Endothelial cell (in vitro differentiated cells): ENCODE measurements around the gene KLK13. TPM values are rescaled to one million over a fixed set of nuclear protein-coding genes. Genes with fewer than 3 reads are reported as not detected.

Experiments used
- DNase-seq: peaks from one replicate; pipeline ENCODE4 v3.0.0; 2021; ENCODE audit warnings: low spot score
- H3K27ac Mint-ChIP-seq: one replicate; pipeline ENCODE4 v1.8.0; 2021; ENCODE audit warnings: mixed read lengths, inconsistent platforms; ENCODE audit not compliant: unreplicated experiment
- H3K27me3 Mint-ChIP-seq: one replicate; pipeline ENCODE4 v1.8.0; 2021; ENCODE audit warnings: mild to moderate bottlenecking, moderate library complexity, mixed read lengths, inconsistent platforms; ENCODE audit not compliant: unreplicated experiment
- H3K36me3 Mint-ChIP-seq: one replicate; pipeline ENCODE4 v1.8.0; 2021; ENCODE audit warnings: mild to moderate bottlenecking, low read depth, mixed read lengths, inconsistent platforms; ENCODE audit not compliant: unreplicated experiment
- H3K4me1 Mint-ChIP-seq: one replicate; pipeline ENCODE4 v1.8.0; 2021; ENCODE audit warnings: mild to moderate bottlenecking, mixed read lengths, inconsistent platforms; ENCODE audit not compliant: unreplicated experiment
- H3K4me3 Mint-ChIP-seq: one replicate; pipeline ENCODE4 v1.8.0; 2021; ENCODE audit warnings: mild to moderate bottlenecking, mixed read lengths, inconsistent platforms; ENCODE audit not compliant: unreplicated experiment
- H3K9me3 Mint-ChIP-seq: one replicate; pipeline ENCODE4 v1.8.0; 2021; ENCODE audit warnings: mixed read lengths, inconsistent platforms; ENCODE audit not compliant: unreplicated experiment
- CTCF ChIP-seq: fragments of 200-600 bp; sonication (generic); IDR thresholded peaks from one replicate; pipeline ENCODE4 v1.5.0; 2021; ENCODE audit warnings: antibody characterized with exemption; ENCODE audit not compliant: unreplicated experiment
- long read RNA-seq: library from polyadenylated mRNA; unstranded; transcript quantifications from one replicate; pipeline ENCODE4 v2.0.0, GENCODE V29; 2020; ENCODE audit not compliant: unreplicated experiment
- total RNA-seq: library from RNA; stranded (reverse); fragmentation: NEBNext Ultra II Directional; extraction: Animal tissue kit (Norgen Biotek cat#: 25700); gene quantifications from one replicate; pipeline ENCODE4 v1.2.1, GENCODE V29; 2021; ENCODE audit not compliant: unreplicated experiment

The KLK13 gene
- total RNA-seq, result 0.67 TPM
- long read RNA-seq, partial matches to known transcripts, result 0 of 1 reads
- long read RNA-seq, other reads (novel, unspliced or antisense), result 0 of 1 reads

GRCh38 chr19:51064534-51065220 is at the start of gene KLK13:
Gene KLK13, minus strand, starts transcription at chr19:51065092. Its CDS starts 25 bp downstream, at chr19:51065067.
- no peak for TF ChIP-seq CTCF
- Mint-ChIP-seq H3K4me3 (peak within 1 kb of the TSS; percentile 84), H3K9me3 (no peaks in the 10 kb centered on the region), H3K27me3 (peaks cover 7% of the 10 kb centered on the region), H3K36me3 (no peaks in the 10 kb centered on the region), H3K4me1 (peaks cover 3% of the 10 kb centered on the region), H3K27ac (no peak within 1 kb of the TSS)
- peak; percentile 18 for DNase-seq

- no peak for DNase-seq
- Mint-ChIP-seq H3K4me1 (no peaks in the 10 kb centered on the region), H3K36me3 (no peaks in the 10 kb centered on the region), H3K27ac (no peak overlapping the region), H3K4me3 (no peak overlapping the region), H3K27me3 (peaks cover 5% of the 10 kb centered on the region), H3K9me3 (no peaks in the 10 kb centered on the region)
- no peak for TF ChIP-seq CTCF
Observed at GRCh38 chr19:51114087-51114729, 49.3 kb upstream of the KLK13 start.

GRCh38 chr19:51111606-51112005 is 46.7 kb upstream of the KLK13 start:
- peak; percentile 52 for TF ChIP-seq CTCF

GRCh38 chr19:51110666-51110971 is 45.7 kb upstream of the KLK13 start:
- no peak overlapping the region for H3K4me3 Mint-ChIP-seq
- no peak for DNase-seq
- H3K36me3 Mint-ChIP-seq, result peaks cover 10% of the 10 kb centered on the region
- H3K9me3 Mint-ChIP-seq, result no peaks in the 10 kb centered on the region
- no peak for TF ChIP-seq CTCF
- peaks cover 16% of the 10 kb centered on the region for H3K27me3 Mint-ChIP-seq
- H3K27ac Mint-ChIP-seq, result no peak overlapping the region
- H3K4me1 Mint-ChIP-seq, result peaks cover 9% of the 10 kb centered on the region

More at GRCh38 chr19:51111606-51112005, 46.7 kb upstream of the KLK13 start:
- H3K27me3 Mint-ChIP-seq, result peaks cover 12% of the 10 kb centered on the region
- peak; percentile 29 for DNase-seq
- H3K36me3 Mint-ChIP-seq, result peaks cover 4% of the 10 kb centered on the region
- no peak overlapping the region for H3K4me3 Mint-ChIP-seq
- H3K4me1 Mint-ChIP-seq, result peaks cover 9% of the 10 kb centered on the region
- H3K9me3 Mint-ChIP-seq, result no peaks in the 10 kb centered on the region
- H3K27ac Mint-ChIP-seq, result no peak overlapping the region

GRCh38 chr19:51108805-51109146 is 43.9 kb upstream of the KLK13 start:
- Mint-ChIP-seq H3K27ac (peak overlapping the region; percentile 96), H3K4me1 (peaks cover 9% of the 10 kb centered on the region), H3K27me3 (peaks cover 15% of the 10 kb centered on the region), H3K4me3 (peak overlapping the region; percentile 98), H3K36me3 (peaks cover 22% of the 10 kb centered on the region), H3K9me3 (no peaks in the 10 kb centered on the region)
- DNase-seq, result no peak
- TF ChIP-seq CTCF, result no peak
